AG10803 (cell line): Measurements from ENCODE around the gene DPY30.
A peak's percentile ranks its signal among the peaks of the same experiment; 100 is the strongest.
"Not testable (repeated sequence)": the region's sequence is repeated elsewhere in the genome, so short reads cannot be mapped to it uniquely, and the experiment has no call there.

Experiments
- DNase-seq: peaks from one replicate; pipeline ENCODE4 v3.0.0; 2010; ENCODE audit warnings: low read depth
- H3K4me3 ChIP-seq: 2 replicates; pipeline ENCODE4 v1.5.1; 2011; ENCODE audit warnings: mild to moderate bottlenecking, low read length, control low read depth
- CTCF ChIP-seq: conservative IDR thresholded peaks from 2 replicates; pipeline ENCODE4 v1.5.1; 2011; ENCODE audit warnings: mild to moderate bottlenecking, low read length, control low read depth, inconsistent platforms

Gene DPY30

GRCh38 chr2:32061973-32062861, 22.6 kb upstream of the DPY30 start:
- TF ChIP-seq CTCF: no peak
- DNase-seq: peak; percentile 27
- H3K4me3 ChIP-seq: peak overlapping the region; percentile 78

GRCh38 chr2:32061430-32061829, 21.8 kb upstream of the DPY30 start:
- no peak overlapping the region for H3K4me3 ChIP-seq
- no peak for TF ChIP-seq CTCF
- DNase-seq: no peak

- no peak overlapping the region for H3K4me3 ChIP-seq
- no peak for TF ChIP-seq CTCF
- no peak for DNase-seq
Observed at GRCh38 chr2:32060266-32060665, 20.7 kb upstream of the DPY30 start.

- no peak overlapping the region for H3K4me3 ChIP-seq
- peak; percentile 13 for DNase-seq
- no peak for TF ChIP-seq CTCF
Observed at GRCh38 chr2:32058130-32058529, 18.5 kb upstream of the DPY30 start.

GRCh38 chr2:32054583-32054982, 15.0 kb upstream of the DPY30 start:
- not testable (repeated sequence) for DNase-seq, H3K4me3 ChIP-seq

GRCh38 chr2:32051836-32052439, 12.3 kb upstream of the DPY30 start:
- no peak overlapping the region for H3K4me3 ChIP-seq
- no peak for TF ChIP-seq CTCF
- no peak for DNase-seq

GRCh38 chr2:32043561-32043960, 4.0 kb upstream of the DPY30 start:
- no peak overlapping the region for H3K4me3 ChIP-seq

GRCh38 chr2:32034198-32034887, 5.3 kb downstream of the DPY30 start:
- not testable (repeated sequence) for H3K4me3 ChIP-seq
- peak; percentile 2 for DNase-seq

More at GRCh38 chr2:32043561-32043960, 4.0 kb upstream of the DPY30 start:
- no peak for DNase-seq
- no peak for TF ChIP-seq CTCF

- not testable (repeated sequence) for H3K4me3 ChIP-seq
Observed at GRCh38 chr2:32018789-32019482, 20.7 kb downstream of the DPY30 start.

More at GRCh38 chr2:32018789-32019482, 20.7 kb downstream of the DPY30 start:
- not testable (repeated sequence) for DNase-seq
